Fibroblast of skin of left quadriceps (primary cell): Measurements from ENCODE around the gene ARMC2.
"Not testable (repeated sequence)": the region's sequence is repeated elsewhere in the genome, so short reads cannot be mapped to it uniquely, and the experiment has no call there.

Experiments
- DNase-seq, 2 experiments: peaks; one replicate each; pipeline ENCODE4 v3.0.0-alpha.2; 2013; ENCODE audit warnings: low read depth in 2 of 2

The ARMC2 gene, protein sequence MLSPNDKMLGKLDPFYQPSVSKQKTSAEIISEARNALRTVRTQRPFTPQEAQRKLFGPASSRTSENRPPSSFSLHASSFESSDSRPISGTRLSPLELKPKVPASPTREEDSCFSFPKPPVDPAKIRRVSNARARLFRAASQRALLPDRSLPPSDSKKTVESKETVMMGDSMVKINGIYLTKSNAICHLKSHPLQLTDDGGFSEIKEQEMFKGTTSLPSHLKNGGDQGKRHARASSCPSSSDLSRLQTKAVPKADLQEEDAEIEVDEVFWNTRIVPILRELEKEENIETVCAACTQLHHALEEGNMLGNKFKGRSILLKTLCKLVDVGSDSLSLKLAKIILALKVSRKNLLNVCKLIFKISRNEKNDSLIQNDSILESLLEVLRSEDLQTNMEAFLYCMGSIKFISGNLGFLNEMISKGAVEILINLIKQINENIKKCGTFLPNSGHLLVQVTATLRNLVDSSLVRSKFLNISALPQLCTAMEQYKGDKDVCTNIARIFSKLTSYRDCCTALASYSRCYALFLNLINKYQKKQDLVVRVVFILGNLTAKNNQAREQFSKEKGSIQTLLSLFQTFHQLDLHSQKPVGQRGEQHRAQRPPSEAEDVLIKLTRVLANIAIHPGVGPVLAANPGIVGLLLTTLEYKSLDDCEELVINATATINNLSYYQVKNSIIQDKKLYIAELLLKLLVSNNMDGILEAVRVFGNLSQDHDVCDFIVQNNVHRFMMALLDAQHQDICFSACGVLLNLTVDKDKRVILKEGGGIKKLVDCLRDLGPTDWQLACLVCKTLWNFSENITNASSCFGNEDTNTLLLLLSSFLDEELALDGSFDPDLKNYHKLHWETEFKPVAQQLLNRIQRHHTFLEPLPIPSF

DNA sequence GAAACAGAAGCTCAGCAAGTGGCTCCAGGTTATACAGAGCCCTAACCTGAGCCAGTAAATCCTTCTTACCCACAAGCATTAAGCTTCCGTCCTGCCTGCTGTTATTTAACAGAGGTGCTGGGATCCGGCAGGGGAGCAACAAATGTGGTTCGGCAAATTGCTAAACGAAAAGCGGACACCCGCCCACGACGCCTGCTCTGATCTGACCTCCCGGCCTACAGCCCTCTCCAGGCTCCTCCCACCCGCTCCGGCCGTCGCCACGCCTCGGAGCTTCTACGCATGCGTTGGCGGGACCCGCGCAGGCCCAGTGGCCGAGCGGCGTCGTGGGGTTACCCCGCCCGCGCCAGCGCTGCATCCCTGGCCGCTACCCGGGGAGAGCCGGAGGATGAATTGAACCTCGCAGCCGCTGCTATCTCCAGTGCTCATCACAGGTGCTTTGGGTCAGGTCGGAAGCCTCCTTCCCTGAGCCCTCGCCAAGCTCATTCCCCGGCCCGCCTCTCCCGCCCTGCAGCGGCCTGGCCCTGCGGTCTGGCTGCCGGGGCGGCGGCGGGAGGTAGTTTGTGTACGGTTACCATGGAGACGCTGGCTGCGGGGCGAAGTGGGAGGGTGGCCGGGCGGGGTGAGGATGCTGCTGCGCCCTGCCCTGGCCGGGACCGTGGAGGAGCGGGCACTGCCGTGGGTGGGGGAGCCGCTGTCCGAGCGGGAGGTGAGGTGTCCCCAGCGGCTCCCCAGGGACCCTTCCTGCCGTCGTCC, at the start of gene ARMC2:
TSS of gene ARMC2 (plus strand) at position 307 of the 753 bp plus-strand sequence. CDS start 5,846 bp downstream, outside the sequence.
- peak; percentile 59 for DNase-seq

- DNase-seq, result no peak
These were observed 49.4 kb upstream of the ARMC2 start for GRCh38 chr6:108798670-108799353.

GRCh38 chr6:108799354-108799717, 48.9 kb upstream of the ARMC2 start:
- DNase-seq, result no peak

GRCh38 chr6:108799791-108800190, 48.4 kb upstream of the ARMC2 start:
- no peak for DNase-seq

GRCh38 chr6:108800427-108800864, 47.8 kb upstream of the ARMC2 start:
- no peak for DNase-seq

DNA sequence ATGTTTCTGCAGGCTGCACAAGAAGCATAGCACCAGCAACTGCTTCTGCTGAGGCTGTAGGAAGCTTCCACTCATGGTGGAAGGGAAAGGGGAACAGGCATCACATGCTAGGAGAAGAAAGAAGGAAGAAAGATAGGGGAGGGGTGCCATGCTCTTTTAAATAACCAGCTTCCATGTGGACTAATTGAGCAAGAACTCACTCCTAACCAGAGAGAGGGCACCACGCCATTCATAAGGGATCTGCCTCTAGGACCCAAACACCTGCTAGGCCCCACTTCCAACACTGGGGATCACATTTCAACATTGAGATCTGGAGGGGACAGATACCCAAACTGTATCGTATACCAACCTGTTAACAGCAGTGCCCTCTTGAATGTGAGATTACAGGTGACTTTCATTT, 46.9 kb upstream of the ARMC2 start:
- DNase-seq, result no peak

DNA sequence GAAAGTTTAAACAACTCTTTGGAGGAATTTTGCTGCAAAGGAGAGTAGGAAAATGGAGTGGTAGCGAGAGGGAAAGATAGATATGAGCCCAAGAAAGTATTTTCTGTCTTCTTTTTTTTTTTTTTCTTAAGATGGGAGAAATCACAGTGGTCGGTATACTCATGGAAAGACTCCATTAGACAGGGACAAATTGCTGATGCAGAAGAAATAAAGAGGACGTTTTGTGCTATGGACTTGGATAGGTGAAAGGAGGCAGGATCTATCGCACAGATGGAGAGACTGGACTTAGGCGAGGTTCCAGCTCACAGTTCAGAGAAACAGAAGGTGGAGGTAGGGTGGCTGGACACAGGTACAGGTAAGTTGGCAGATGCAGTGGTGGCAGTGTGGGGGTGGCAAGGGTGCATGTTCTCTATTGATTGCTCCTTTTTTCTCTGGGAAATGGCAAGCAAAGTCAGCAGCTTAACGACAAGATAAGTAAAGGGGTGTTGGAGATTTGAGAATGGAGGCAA, 44.2 kb upstream of the ARMC2 start:
- no peak for DNase-seq

DNA sequence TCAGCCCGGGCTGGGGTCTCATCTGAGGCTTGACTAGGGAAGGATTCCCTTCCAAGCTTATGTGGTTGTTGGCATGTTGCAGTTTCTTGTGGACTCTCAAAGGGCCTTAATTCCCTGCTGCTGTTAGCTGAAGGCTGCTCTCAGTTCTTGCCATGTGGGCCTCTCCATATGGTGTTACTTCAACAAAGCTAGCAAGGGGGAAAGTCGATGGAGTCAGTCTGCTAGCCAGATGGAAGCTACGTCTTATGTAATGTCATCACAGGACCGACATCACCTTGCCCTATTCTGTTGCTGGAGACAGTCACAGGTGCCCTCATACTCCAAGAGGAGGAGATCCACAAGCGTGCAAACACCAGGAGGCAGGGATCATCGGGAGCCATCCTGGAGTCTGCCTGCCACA, 43.3 kb upstream of the ARMC2 start:
- no peak for DNase-seq

DNA sequence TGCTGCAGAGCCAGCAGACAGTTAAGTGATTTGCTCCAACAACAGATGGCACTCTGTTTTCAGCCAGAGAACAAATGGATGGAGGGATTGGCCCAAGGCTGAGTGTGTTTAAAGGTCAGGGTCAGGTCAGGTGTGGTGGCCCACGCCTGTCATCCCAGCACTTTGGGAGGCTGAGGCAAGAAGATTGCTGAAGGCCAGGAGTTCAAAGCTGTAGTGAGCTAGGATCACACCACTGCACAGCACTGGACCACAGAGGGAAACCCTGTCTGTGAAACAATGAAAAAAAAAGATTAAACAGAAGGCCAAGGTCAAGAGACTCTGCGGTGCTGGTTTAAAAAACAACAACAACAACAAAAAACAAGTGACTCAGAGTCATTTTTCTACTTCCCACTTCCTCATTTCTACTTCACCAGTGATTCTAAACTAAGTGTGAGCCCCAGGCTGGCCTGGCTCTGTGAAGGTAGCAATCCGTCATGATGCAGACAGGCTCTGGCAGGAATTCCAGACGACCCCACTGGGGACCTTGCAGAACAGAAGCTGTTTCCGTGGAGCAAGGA, 42.5 kb upstream of the ARMC2 start:
- DNase-seq, result no peak

DNA sequence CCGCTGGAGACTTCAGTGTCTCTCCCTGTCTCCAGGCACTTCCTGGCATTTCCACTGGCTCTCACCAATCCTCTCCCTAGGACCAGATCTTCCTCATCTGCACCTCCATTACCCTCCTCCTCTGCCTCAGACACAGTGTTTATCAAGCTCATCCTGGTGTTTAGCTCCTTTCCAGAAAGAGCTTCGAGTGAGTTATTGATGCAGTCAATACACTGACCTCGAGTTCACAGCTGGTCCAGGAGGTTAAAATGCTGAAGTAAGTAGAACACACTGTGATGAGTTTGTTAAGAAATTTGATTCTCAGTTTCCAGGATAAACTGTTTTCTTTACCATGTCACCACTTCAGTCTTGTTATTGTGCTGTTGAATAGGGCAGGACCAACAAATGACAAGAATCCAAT, 42.1 kb upstream of the ARMC2 start:
- no peak for DNase-seq

DNA sequence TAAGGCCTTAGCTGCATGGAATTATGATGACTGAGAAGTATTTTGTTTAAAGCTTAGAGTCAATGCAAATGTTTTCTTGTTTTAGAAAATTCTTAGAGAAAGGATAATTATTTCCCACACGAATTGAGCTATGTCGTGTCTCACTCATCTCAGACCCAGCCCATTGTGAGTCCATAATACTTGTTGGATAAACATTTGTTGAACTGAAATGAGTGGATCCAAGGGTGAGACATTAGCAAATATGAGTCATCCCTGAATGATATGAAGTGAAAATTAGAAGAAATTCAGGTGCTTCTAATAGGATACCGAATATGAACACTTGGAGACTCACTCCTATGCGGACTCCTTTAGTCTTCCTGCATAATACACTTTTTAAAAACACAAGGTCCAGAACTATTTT, 41.6 kb upstream of the ARMC2 start:
- no peak for DNase-seq

- DNase-seq, result no peak
These were observed 40.3 kb upstream of the ARMC2 start for GRCh38 chr6:108807928-108808327.

- DNase-seq, result no peak
These were observed 39.0 kb upstream of the ARMC2 start for GRCh38 chr6:108809211-108809610.

DNA sequence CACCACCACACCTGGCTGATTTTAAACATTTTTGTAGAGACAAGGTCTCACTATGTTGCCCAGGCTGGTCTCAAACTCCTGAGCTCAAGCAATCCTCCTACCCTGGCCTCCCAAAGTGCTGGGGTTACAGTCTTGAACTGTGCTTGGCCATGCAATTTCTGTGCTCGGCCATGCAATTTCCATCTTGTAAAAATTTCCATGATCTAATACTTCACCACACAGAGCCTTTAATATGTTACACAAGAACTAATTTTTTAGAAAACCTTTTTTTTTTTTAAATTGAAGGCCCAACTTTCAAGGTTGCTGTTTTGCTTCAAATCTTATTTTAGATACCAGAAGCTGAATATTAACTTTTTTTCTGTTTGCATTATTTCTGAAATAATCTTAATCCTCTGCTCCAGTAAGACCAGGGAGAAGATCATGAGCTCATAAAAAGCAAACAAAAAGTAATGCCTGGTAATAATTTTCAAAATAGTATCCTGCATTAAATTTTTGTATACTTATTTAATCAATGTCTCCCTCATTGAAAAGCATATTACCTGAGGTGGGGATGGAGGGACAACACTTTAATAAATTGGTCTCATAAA, 38.1 kb upstream of the ARMC2 start:
- DNase-seq, result no peak

GRCh38 chr6:108811490-108811889, 36.7 kb upstream of the ARMC2 start:
- DNase-seq, result no peak

DNA sequence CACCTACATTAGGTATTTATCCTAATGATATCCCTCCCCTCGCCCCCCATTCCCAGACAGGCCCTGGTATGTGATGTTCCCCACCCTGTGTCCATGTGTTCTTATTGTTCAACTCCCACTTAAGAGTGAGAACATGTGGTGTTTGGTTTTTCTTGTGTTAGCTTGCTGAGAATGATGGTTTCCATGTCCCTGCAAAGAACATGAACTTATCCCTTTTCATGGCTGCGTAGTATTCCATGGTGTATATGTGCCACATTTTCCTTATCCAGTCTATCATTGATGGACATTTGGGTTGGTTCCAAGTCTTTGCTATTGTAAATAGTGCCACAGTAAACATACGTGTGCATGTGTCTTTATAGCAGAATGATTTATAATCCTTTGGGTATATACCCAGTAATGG, 35.0 kb upstream of the ARMC2 start:
- DNase-seq, result not testable (repeated sequence)

- DNase-seq, result not testable (repeated sequence)
These were observed 30.9 kb upstream of the ARMC2 start for GRCh38 chr6:108817276-108817675.

DNA sequence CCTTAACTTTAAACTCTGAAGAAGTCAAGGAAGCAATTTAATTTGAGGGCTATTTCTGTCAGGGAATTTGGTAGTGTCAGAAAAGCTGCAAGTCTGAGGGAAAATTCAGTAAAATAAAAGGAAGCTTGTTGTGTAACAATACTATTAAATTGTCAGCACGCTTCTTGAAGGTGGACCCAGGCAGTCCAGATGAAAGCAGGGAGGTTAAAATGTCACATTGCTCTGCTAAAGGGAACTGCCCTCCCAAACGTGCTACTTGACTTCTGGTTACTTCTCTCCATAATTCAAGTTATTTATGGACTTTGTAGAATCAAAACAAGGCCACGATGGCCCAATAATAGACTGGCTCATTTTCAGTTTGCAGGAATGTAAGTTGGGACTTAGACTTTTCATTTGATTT, 28.2 kb upstream of the ARMC2 start:
- no peak for DNase-seq

DNA sequence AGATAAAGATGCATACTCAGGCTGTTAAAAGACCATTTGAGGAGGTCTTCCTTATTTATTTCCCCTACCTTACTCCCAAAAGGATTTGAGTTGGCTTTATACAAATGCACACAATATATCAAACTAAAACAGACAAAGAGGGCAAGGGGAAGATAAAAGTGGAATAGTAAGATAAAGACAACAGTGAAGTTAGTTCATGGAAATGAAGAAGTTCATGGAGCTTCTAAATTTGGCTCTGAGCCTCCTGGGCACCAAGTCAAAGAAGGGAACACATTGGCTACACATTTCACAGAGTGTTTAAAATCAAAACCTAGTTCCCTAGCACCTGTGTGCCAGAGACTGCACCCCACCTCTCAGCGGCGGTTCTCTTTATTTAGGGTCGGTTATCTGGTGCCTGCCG, 25.8 kb upstream of the ARMC2 start:
- no peak for DNase-seq

DNA sequence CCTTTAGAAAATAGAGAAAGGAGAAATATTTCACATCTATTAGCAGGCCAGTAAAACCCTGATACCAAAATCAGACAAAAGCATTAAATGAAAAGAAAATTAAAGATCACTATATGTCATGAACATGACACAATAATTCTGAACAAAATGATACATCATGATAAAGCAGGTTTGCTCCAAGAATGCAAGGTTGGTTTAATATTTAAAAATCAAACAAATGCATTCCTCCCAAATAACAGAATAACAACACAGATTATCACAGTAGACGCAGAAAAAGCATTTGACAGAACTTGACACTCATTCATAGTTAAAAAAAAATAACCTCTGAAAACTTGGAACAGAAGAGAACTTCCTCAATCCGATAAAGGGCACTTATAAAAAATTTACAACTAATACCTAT, 22.9 kb upstream of the ARMC2 start:
- no peak for DNase-seq

- no peak for DNase-seq
These were observed 17.1 kb upstream of the ARMC2 start for GRCh38 chr6:108831104-108831503.
